ENCODE results near the gene MYO6.
A peak's percentile ranks its signal among the peaks of the same experiment; 100 is the strongest.

Gene MYO6

GRCh38 chr6:75827163-75827562 lies 78.1 kb downstream of the MYO6 start:
- no peak for DNase-seq (ENCODE audit: low read depth)

- no peak for DNase-seq (ENCODE audit: low read depth)
These were observed 82.2 kb downstream of the MYO6 start for GRCh38 chr6:75830959-75831885.

GRCh38 chr6:75834447-75834846 lies 85.4 kb downstream of the MYO6 start:
- no peak for DNase-seq (ENCODE audit: low read depth)

- DNase-seq (ENCODE audit: low read depth), result no peak
These were observed 93.2 kb downstream of the MYO6 start for GRCh38 chr6:75842191-75842590.

GRCh38 chr6:75842732-75843131 lies 93.7 kb downstream of the MYO6 start:
- no peak for DNase-seq (ENCODE audit: low read depth)

GRCh38 chr6:75843396-75843795 lies 94.4 kb downstream of the MYO6 start:
- DNase-seq (ENCODE audit: low read depth), result no peak

- DNase-seq (ENCODE audit: low read depth), result no peak
These were observed 99.2 kb downstream of the MYO6 start for GRCh38 chr6:75848274-75848673.

- no peak for DNase-seq (ENCODE audit: low read depth)
These were observed 100.4 kb downstream of the MYO6 start for GRCh38 chr6:75849329-75850025.

- no peak for DNase-seq (ENCODE audit: low read depth)
These were observed 101.2 kb downstream of the MYO6 start for GRCh38 chr6:75850026-75850833.

- DNase-seq (ENCODE audit: low read depth), result no peak
These were observed 103.7 kb downstream of the MYO6 start for GRCh38 chr6:75852721-75853120.

- no peak for DNase-seq (ENCODE audit: low read depth)
These were observed 104.8 kb downstream of the MYO6 start for GRCh38 chr6:75853806-75854205.

- peak; percentile 3 for DNase-seq (ENCODE audit: low read depth)
These were observed 106.0 kb downstream of the MYO6 start for GRCh38 chr6:75855052-75855451.

- no peak for DNase-seq (ENCODE audit: low read depth)
These were observed 107.9 kb downstream of the MYO6 start for GRCh38 chr6:75856902-75857301.

GRCh38 chr6:75863001-75863400 lies 114.0 kb downstream of the MYO6 start:
- no peak for DNase-seq (ENCODE audit: low read depth)

GRCh38 chr6:75863784-75864183 lies 114.7 kb downstream of the MYO6 start:
- no peak for DNase-seq (ENCODE audit: low read depth)

GRCh38 chr6:75864446-75864845 lies 115.4 kb downstream of the MYO6 start:
- DNase-seq (ENCODE audit: low read depth), result no peak

- DNase-seq (ENCODE audit: low read depth), result no peak
These were observed 121.3 kb downstream of the MYO6 start for GRCh38 chr6:75870389-75870788.

GRCh38 chr6:75874224-75874623 lies 125.2 kb downstream of the MYO6 start:
- no peak for DNase-seq (ENCODE audit: low read depth)

GRCh38 chr6:75876152-75876551 lies 127.1 kb downstream of the MYO6 start:
- no peak for DNase-seq (ENCODE audit: low read depth)

- no peak for DNase-seq (ENCODE audit: low read depth)
These were observed 131.3 kb downstream of the MYO6 start for GRCh38 chr6:75880305-75880704.

- no peak for DNase-seq (ENCODE audit: low read depth)
These were observed 133.7 kb downstream of the MYO6 start for GRCh38 chr6:75882734-75883133.

- no peak for DNase-seq (ENCODE audit: low read depth)
These were observed 135.8 kb downstream of the MYO6 start for GRCh38 chr6:75884822-75885221.

- DNase-seq (ENCODE audit: low read depth), result no peak
These were observed 143.3 kb downstream of the MYO6 start for GRCh38 chr6:75892384-75892783.

Data from stimulated activated CD8-positive, alpha-beta memory T cell treated with anti-CD3 and anti-CD28 coated beads, Interleukin-15, amount 100 ng/mL, for 1 hour (primary cell).